Measurements from ENCODE around the gene CEBPG.

CEBPG gene

GRCh38 chr19:33411621-33412180 is 38.2 kb downstream of the CEBPG start:
- H2BK5ac ChIP-seq (ENCODE audit: low read length) = no peak overlapping the region
- H2AFZ ChIP-seq (ENCODE audit: low read length) = no peak overlapping the region
- no peak overlapping the region for H2BK12ac ChIP-seq (ENCODE audit: low read length)
- no peaks in the 10 kb centered on the region for H3K9me3 ChIP-seq (replicated peaks in 1 of 2; ENCODE audit: control insufficient read depth in 2 of 2, insufficient read depth in 1 of 2, low read depth in 1 of 2, low read length in 2 of 2)
- peak overlapping the region; percentile 16 for H3K9ac ChIP-seq (ENCODE audit: low read depth, low read length, poor library complexity)
- H3K4me3 ChIP-seq (ENCODE audit: low read length in 2 of 2) = no peak overlapping the region
- H3K27me3 ChIP-seq (ENCODE audit: control insufficient read depth in 3 of 3, insufficient read depth in 3 of 3, low read depth in 1 of 3, low read length in 3 of 3) = no peaks in the 10 kb centered on the region
- H3K14ac ChIP-seq (ENCODE audit: low read length) = no peak overlapping the region
- no peak overlapping the region for H3K23ac ChIP-seq (ENCODE audit: low read depth, low read length, poor library complexity)
- DNase-seq (ENCODE audit: low spot score) = no peak
- no peak overlapping the region for H2AK5ac ChIP-seq (ENCODE audit: low read depth, low read length)
- H4K91ac ChIP-seq (ENCODE audit: low read depth, low read length, poor library complexity) = no peak overlapping the region
- no peak overlapping the region for H2BK120ac ChIP-seq (ENCODE audit: low read depth, low read length)
- H3K18ac ChIP-seq (ENCODE audit: low read length) = peak overlapping the region; percentile 71
- H3K4ac ChIP-seq (ENCODE audit: low read length) = no peak overlapping the region
- no CpG with 5 or more reads among the region's 20 CpGs for WGBS, 2 donors (ENCODE audit: extremely low coverage in 2 of 2, insufficient read length in 2 of 2, insufficient replicate concordance in 1 of 2)
- peaks cover 6% of the 10 kb centered on the region for H3K79me1 ChIP-seq (ENCODE audit: low read depth, low read length)
- no peak overlapping the region for H3K4me2 ChIP-seq (ENCODE audit: insufficient read depth, low read length, poor library complexity, severe bottlenecking)
- no peaks in the 10 kb centered on the region for H3K36me3 ChIP-seq (replicated peaks in 1 of 2; ENCODE audit: control insufficient read depth in 2 of 2, insufficient read depth in 2 of 2, low read length in 2 of 2)
- H3K4me1 ChIP-seq (ENCODE audit: control insufficient read depth in 2 of 2, insufficient read depth in 1 of 2, low read depth in 1 of 2, low read length in 2 of 2) = peaks cover under 1% of the 10 kb centered on the region in 2 donors
- H4K8ac ChIP-seq (ENCODE audit: low read depth, low read length) = no peak overlapping the region
- no peak overlapping the region for H3K27ac ChIP-seq (replicated peaks; ENCODE audit: low read length)
- H2BK15ac ChIP-seq (ENCODE audit: low read length) = no peak overlapping the region

GRCh38 chr19:33412601-33413425 is 39.3 kb downstream of the CEBPG start:
- no peak overlapping the region for H2BK120ac ChIP-seq (ENCODE audit: low read depth, low read length)
- H2BK15ac ChIP-seq (ENCODE audit: low read length) = peak overlapping the region; percentile 58
- no peaks in the 10 kb centered on the region for H3K36me3 ChIP-seq (replicated peaks in 1 of 2; ENCODE audit: control insufficient read depth in 2 of 2, insufficient read depth in 2 of 2, low read length in 2 of 2)
- peak overlapping the region; percentile 85 for H3K23ac ChIP-seq (ENCODE audit: low read depth, low read length, poor library complexity)
- H2AFZ ChIP-seq (ENCODE audit: low read length) = no peak overlapping the region
- no peak overlapping the region for H3K27ac ChIP-seq (replicated peaks; ENCODE audit: low read length)
- H3K18ac ChIP-seq (ENCODE audit: low read length) = peak overlapping the region; percentile 71
- H2BK5ac ChIP-seq (ENCODE audit: low read length) = no peak overlapping the region
- peak overlapping the region; percentile 70 for H3K9ac ChIP-seq (ENCODE audit: low read depth, low read length, poor library complexity)
- H3K14ac ChIP-seq (ENCODE audit: low read length) = peak overlapping the region; percentile 82
- peak overlapping the region; percentile 72 for H4K91ac ChIP-seq (ENCODE audit: low read depth, low read length, poor library complexity)
- H3K9me3 ChIP-seq (replicated peaks in 1 of 2; ENCODE audit: control insufficient read depth in 2 of 2, insufficient read depth in 1 of 2, low read depth in 1 of 2, low read length in 2 of 2) = no peaks in the 10 kb centered on the region
- H2BK12ac ChIP-seq (ENCODE audit: low read length) = peak overlapping the region; percentile 10
- H3K4me3 ChIP-seq (ENCODE audit: low read length in 2 of 2) = no peak overlapping the region
- peaks cover 6% of the 10 kb centered on the region for H3K79me1 ChIP-seq (ENCODE audit: low read depth, low read length)
- WGBS, 2 donors (ENCODE audit: extremely low coverage in 2 of 2, insufficient read length in 2 of 2, insufficient replicate concordance in 1 of 2) = no CpG with 5 or more reads among the region's 18 CpGs
- DNase-seq (ENCODE audit: low spot score) = no peak
- H3K4me2 ChIP-seq (ENCODE audit: insufficient read depth, low read length, poor library complexity, severe bottlenecking) = no peak overlapping the region
- no peak overlapping the region for H3K4ac ChIP-seq (ENCODE audit: low read length)
- H2AK5ac ChIP-seq (ENCODE audit: low read depth, low read length) = peak overlapping the region; percentile 84
- no peak overlapping the region for H4K8ac ChIP-seq (ENCODE audit: low read depth, low read length)
- no peaks in the 10 kb centered on the region for H3K4me1 ChIP-seq (ENCODE audit: control insufficient read depth in 2 of 2, insufficient read depth in 1 of 2, low read depth in 1 of 2, low read length in 2 of 2)
- no peaks in the 10 kb centered on the region for H3K27me3 ChIP-seq (ENCODE audit: control insufficient read depth in 3 of 3, insufficient read depth in 3 of 3, low read depth in 1 of 3, low read length in 3 of 3)

DNA sequence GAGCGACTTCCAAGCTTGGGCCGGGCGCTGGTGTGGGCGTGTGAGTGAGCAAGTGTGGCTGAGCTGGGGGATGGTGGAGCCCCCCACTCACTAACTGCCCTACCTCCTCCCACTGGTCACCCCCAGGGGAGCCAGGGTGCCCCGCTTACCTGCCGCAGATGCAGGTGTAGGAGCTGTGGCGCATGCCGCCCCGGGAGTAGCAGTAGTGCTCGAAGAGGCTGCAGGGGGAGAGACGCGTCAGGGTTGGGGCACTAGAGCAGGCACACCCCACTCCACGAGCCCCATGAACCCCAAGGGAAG is 39.9 kb downstream of the CEBPG start:
- no peak overlapping the region for H4K91ac ChIP-seq (ENCODE audit: low read depth, low read length, poor library complexity)
- H3K4me2 ChIP-seq (ENCODE audit: insufficient read depth, low read length, poor library complexity, severe bottlenecking) = no peak overlapping the region
- no peaks in the 10 kb centered on the region for H3K4me1 ChIP-seq (ENCODE audit: control insufficient read depth in 2 of 2, insufficient read depth in 1 of 2, low read depth in 1 of 2, low read length in 2 of 2)
- H3K9me3 ChIP-seq (replicated peaks in 1 of 2; ENCODE audit: control insufficient read depth in 2 of 2, insufficient read depth in 1 of 2, low read depth in 1 of 2, low read length in 2 of 2) = no peaks in the 10 kb centered on the region
- H3K27ac ChIP-seq (replicated peaks; ENCODE audit: low read length) = no peak overlapping the region
- no CpG with 5 or more reads among the region's 13 CpGs for WGBS, 2 donors (ENCODE audit: extremely low coverage in 2 of 2, insufficient read length in 2 of 2, insufficient replicate concordance in 1 of 2)
- H3K36me3 ChIP-seq (replicated peaks in 1 of 2; ENCODE audit: control insufficient read depth in 2 of 2, insufficient read depth in 2 of 2, low read length in 2 of 2) = no peaks in the 10 kb centered on the region
- H4K8ac ChIP-seq (ENCODE audit: low read depth, low read length) = no peak overlapping the region
- H3K9ac ChIP-seq (ENCODE audit: low read depth, low read length, poor library complexity) = peak overlapping the region; percentile 70
- H3K18ac ChIP-seq (ENCODE audit: low read length) = peak overlapping the region; percentile 28
- H2BK5ac ChIP-seq (ENCODE audit: low read length) = no peak overlapping the region
- no peak overlapping the region for H2BK15ac ChIP-seq (ENCODE audit: low read length)
- H2BK120ac ChIP-seq (ENCODE audit: low read depth, low read length) = no peak overlapping the region
- no peak overlapping the region for H3K4me3 ChIP-seq (ENCODE audit: low read length in 2 of 2)
- H2AK5ac ChIP-seq (ENCODE audit: low read depth, low read length) = peak overlapping the region; percentile 84
- no peak overlapping the region for H2AFZ ChIP-seq (ENCODE audit: low read length)
- DNase-seq (ENCODE audit: low spot score) = no peak
- H3K79me1 ChIP-seq (ENCODE audit: low read depth, low read length) = peaks cover 6% of the 10 kb centered on the region
- peak overlapping the region; percentile 89 for H3K14ac ChIP-seq (ENCODE audit: low read length)
- peak overlapping the region; percentile 85 for H3K23ac ChIP-seq (ENCODE audit: low read depth, low read length, poor library complexity)
- H2BK12ac ChIP-seq (ENCODE audit: low read length) = no peak overlapping the region
- H3K27me3 ChIP-seq (ENCODE audit: control insufficient read depth in 3 of 3, insufficient read depth in 3 of 3, low read depth in 1 of 3, low read length in 3 of 3) = no peaks in the 10 kb centered on the region
- no peak overlapping the region for H3K4ac ChIP-seq (ENCODE audit: low read length)

DNA sequence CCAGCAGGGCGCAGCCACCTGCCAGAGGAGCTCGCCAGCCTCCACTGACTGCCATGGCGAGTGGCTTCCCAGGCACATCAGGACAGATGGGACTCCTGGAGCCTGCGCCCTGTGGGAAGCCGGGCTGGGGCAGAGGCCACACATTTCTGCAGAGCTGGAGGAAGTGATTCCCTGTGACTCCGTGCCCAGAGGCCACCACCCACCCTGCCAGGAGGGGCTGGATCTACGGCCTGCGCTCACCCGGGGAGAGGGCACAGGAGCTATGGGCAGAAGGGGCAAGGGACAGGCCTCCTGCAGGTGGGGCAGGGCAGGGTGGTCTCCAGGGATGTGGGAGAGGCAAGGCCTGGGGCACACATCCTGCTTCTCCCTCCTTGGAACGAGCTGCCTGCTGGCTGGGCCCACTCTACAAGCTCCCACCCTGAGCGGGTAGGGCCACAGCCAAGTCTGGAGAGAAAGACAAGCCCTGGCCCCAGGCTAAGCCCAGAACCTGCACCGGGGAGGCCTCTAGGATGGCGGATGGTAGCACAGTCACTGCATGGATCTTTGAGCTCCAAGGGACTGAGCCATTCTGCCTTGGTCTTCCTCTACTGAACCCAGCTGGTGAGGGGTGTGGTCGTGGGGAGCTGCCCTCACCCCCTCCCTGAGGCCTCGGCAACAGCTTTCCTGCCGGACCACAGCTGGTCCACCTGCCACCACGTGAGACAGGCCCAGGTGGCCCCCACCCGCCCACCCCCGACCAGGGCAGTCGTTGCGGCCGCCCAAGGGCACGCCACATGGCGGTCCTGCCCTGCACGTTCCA is 40.6 kb downstream of the CEBPG start:
- H3K27ac ChIP-seq (replicated peaks; ENCODE audit: low read length) = no peak overlapping the region
- no peak overlapping the region for H3K4ac ChIP-seq (ENCODE audit: low read length)
- no peaks in the 10 kb centered on the region for H3K27me3 ChIP-seq (ENCODE audit: control insufficient read depth in 3 of 3, insufficient read depth in 3 of 3, low read depth in 1 of 3, low read length in 3 of 3)
- WGBS, 2 donors (ENCODE audit: extremely low coverage in 2 of 2, insufficient read length in 2 of 2, insufficient replicate concordance in 1 of 2) = no CpG with 5 or more reads among the region's 25 CpGs
- no peak overlapping the region for H2AFZ ChIP-seq (ENCODE audit: low read length)
- H2AK5ac ChIP-seq (ENCODE audit: low read depth, low read length) = no peak overlapping the region
- H3K36me3 ChIP-seq (replicated peaks in 1 of 2; ENCODE audit: control insufficient read depth in 2 of 2, insufficient read depth in 2 of 2, low read length in 2 of 2) = no peaks in the 10 kb centered on the region
- no peak overlapping the region for H2BK15ac ChIP-seq (ENCODE audit: low read length)
- H2BK120ac ChIP-seq (ENCODE audit: low read depth, low read length) = no peak overlapping the region
- peak overlapping the region; percentile 28 for H3K18ac ChIP-seq (ENCODE audit: low read length)
- H2BK12ac ChIP-seq (ENCODE audit: low read length) = no peak overlapping the region
- peak overlapping the region; percentile 89 for H3K14ac ChIP-seq (ENCODE audit: low read length)
- H3K9me3 ChIP-seq (replicated peaks in 1 of 2; ENCODE audit: control insufficient read depth in 2 of 2, insufficient read depth in 1 of 2, low read depth in 1 of 2, low read length in 2 of 2) = no peaks in the 10 kb centered on the region
- DNase-seq (ENCODE audit: low spot score) = no peak
- no peaks in the 10 kb centered on the region for H3K4me1 ChIP-seq (ENCODE audit: control insufficient read depth in 2 of 2, insufficient read depth in 1 of 2, low read depth in 1 of 2, low read length in 2 of 2)
- peak overlapping the region; percentile 61 for H2BK5ac ChIP-seq (ENCODE audit: low read length)
- no peak overlapping the region for H3K4me2 ChIP-seq (ENCODE audit: insufficient read depth, low read length, poor library complexity, severe bottlenecking)
- no peak overlapping the region for H3K4me3 ChIP-seq (ENCODE audit: low read length in 2 of 2)
- H4K8ac ChIP-seq (ENCODE audit: low read depth, low read length) = no peak overlapping the region
- no peak overlapping the region for H3K23ac ChIP-seq (ENCODE audit: low read depth, low read length, poor library complexity)
- H4K91ac ChIP-seq (ENCODE audit: low read depth, low read length, poor library complexity) = no peak overlapping the region
- peak overlapping the region; percentile 21 for H3K9ac ChIP-seq (ENCODE audit: low read depth, low read length, poor library complexity)
- peaks cover 6% of the 10 kb centered on the region for H3K79me1 ChIP-seq (ENCODE audit: low read depth, low read length)

All from neuronal stem cell (in vitro differentiated cells).